ENCODE measurements around the gene SERPINE2. TPM values are rescaled to one million over a fixed set of nuclear protein-coding genes. Genes with fewer than 3 reads are reported as not detected.

The SERPINE2 gene
- total RNA-seq, 1 experiment from 2014 or later: 380 TPM

DNA sequence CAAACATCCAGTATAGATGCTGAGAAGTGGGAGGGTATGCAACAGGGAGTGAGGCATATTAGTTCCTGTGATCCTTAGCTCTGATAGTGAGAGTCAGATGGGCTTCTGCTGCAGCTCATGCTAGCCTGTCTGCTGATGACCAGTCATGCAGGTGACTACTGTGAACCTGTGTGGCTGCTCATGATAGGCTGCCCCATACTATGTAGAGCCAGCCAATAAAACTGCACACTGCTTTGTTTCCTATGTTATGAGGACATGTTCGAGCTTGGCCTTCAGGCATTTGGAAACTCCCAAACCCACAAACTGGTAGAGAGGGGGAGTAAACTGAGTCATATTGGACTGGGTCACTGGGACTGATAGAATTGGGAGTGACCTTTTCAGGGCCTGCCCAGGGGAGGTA is 20.1 kb upstream of the SERPINE2 start:
- TF ChIP-seq, protein P1, sequence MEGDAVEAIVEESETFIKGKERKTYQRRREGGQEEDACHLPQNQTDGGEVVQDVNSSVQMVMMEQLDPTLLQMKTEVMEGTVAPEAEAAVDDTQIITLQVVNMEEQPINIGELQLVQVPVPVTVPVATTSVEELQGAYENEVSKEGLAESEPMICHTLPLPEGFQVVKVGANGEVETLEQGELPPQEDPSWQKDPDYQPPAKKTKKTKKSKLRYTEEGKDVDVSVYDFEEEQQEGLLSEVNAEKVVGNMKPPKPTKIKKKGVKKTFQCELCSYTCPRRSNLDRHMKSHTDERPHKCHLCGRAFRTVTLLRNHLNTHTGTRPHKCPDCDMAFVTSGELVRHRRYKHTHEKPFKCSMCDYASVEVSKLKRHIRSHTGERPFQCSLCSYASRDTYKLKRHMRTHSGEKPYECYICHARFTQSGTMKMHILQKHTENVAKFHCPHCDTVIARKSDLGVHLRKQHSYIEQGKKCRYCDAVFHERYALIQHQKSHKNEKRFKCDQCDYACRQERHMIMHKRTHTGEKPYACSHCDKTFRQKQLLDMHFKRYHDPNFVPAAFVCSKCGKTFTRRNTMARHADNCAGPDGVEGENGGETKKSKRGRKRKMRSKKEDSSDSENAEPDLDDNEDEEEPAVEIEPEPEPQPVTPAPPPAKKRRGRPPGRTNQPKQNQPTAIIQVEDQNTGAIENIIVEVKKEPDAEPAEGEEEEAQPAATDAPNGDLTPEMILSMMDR (conservative IDR thresholded peaks at IDR 0.05; ENCODE audit: low read depth, low read length): no peak
- no peak for TF ChIP-seq EZH2 (IDR thresholded peaks at IDR 0.05; ENCODE audit: borderline replicate concordance, low read depth, low read length, poor library complexity, severe bottlenecking)
- H3K36me3 ChIP-seq (ENCODE audit: insufficient read depth, low read length, poor library complexity, severe bottlenecking): no peaks in the 10 kb centered on the region
- BruUV-seq (replicated peaks): no TSS peak
- intact Hi-C loops (cut with micrococcal nuclease; ENCODE audit: unreplicated experiment): no loop called here
- no peaks in the 10 kb centered on the region for H3K27me3 ChIP-seq (replicated peaks; ENCODE audit: insufficient read depth, low read depth, low read length, poor library complexity)
- no peak overlapping the region for H3K4me3 ChIP-seq (ENCODE audit: low read depth, low read length, poor library complexity, severe bottlenecking)
- ChIA-PET POLR2A (ENCODE audit: low non-redundant PET) (no interaction called here), CTCF (no interaction called here)
- no peaks in the 10 kb centered on the region for H3K9me3 ChIP-seq (ENCODE audit: low read depth, low read length, poor library complexity, severe bottlenecking)
- H3K27ac ChIP-seq (ENCODE audit: low read depth, low read length, poor library complexity, severe bottlenecking): no peak overlapping the region
- DNase-seq (ENCODE audit: low spot score): no peak
- peaks cover 24% of the 10 kb centered on the region for H3K4me1 ChIP-seq (ENCODE audit: insufficient read depth, low read length, poor library complexity, severe bottlenecking)

DNA sequence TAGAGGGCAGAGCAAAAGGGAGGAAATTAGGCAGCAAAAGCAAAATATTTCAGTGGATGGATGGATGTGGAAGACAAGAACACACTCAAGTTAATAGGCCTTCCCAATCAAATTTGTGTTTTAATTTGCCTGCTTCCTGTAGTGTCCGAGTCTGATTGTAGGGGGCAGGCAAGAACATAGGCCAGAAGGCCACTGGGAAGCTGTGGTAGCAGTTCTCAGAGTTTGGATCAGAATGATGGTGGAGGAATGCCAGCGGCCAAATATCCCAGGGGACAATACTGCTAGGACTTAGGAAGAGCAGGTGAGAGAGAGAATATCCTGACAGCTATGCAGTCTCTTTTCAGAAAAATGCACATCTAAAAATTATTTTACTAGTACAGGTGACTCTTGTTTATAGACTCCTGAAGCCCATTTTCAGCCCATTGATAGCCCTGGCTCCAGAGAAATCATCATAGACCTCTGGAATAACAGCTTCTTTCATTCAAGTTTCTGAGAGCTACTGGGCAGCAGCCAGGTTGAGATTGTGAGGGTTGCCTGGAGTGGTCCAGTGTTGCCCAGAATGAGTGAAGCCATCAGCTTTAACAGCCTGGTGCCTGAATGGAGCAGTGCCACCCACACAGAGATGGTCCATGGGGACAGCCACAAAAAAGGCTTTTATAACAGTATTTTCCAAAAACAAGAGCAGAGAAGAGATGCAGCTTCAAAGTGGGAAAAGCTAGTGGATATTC is 19.1 kb upstream of the SERPINE2 start:
- Histone ChIP-seq H3K9me3 (ENCODE audit: low read depth, low read length, poor library complexity, severe bottlenecking) (no peaks in the 10 kb centered on the region), H3K4me3 (ENCODE audit: low read depth, low read length, poor library complexity, severe bottlenecking) (no peak overlapping the region), H3K27ac (ENCODE audit: low read depth, low read length, poor library complexity, severe bottlenecking) (no peak overlapping the region), H3K4me1 (ENCODE audit: insufficient read depth, low read length, poor library complexity, severe bottlenecking) (peaks cover 24% of the 10 kb centered on the region), H3K36me3 (ENCODE audit: insufficient read depth, low read length, poor library complexity, severe bottlenecking) (no peaks in the 10 kb centered on the region), H3K27me3 (replicated peaks; ENCODE audit: insufficient read depth, low read depth, low read length, poor library complexity) (no peaks in the 10 kb centered on the region)
- no peak for TF ChIP-seq EZH2 (IDR thresholded peaks at IDR 0.05; ENCODE audit: borderline replicate concordance, low read depth, low read length, poor library complexity, severe bottlenecking)
- TF ChIP-seq, protein P1 (conservative IDR thresholded peaks at IDR 0.05; ENCODE audit: low read depth, low read length): no peak
- CTCF ChIA-PET: no interaction called here
- POLR2A ChIA-PET (ENCODE audit: low non-redundant PET): no interaction called here
- DNase-seq (ENCODE audit: low spot score): no peak
- BruUV-seq (replicated peaks): no TSS peak
- intact Hi-C loops (cut with micrococcal nuclease; ENCODE audit: unreplicated experiment): no loop called here

DNA sequence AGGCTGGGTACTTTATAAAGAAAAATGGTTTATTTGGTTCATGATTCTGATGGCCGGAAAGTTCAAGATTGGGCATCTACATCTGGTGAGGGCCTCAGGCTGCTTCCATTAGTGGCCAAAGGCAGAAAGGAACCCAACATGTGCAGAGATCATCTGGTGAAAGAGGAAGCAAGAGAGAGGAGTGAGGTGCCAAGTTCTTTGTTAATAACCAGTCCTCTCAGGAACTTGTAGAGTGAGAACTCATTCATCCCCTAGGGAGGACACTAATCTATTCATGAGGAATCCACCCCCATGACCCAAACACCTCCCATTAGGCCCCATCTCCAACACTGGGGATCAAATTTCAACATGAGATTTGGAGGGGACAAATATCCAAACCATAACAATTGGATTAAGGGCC is 17.8 kb upstream of the SERPINE2 start:
- no peaks in the 10 kb centered on the region for H3K27me3 ChIP-seq (replicated peaks; ENCODE audit: insufficient read depth, low read depth, low read length, poor library complexity)
- DNase-seq (ENCODE audit: low spot score): no peak
- CTCF ChIA-PET: interaction anchor here (0.6 kb wide), 1 partner anchor 854 kb away, joined by 3 read pairs; no protein-coding TSS in a partner anchor
- no peak overlapping the region for H3K27ac ChIP-seq (ENCODE audit: low read depth, low read length, poor library complexity, severe bottlenecking)
- intact Hi-C loops (cut with micrococcal nuclease; ENCODE audit: unreplicated experiment): no loop called here
- no peak overlapping the region for H3K4me3 ChIP-seq (ENCODE audit: low read depth, low read length, poor library complexity, severe bottlenecking)
- TF ChIP-seq, protein P1 (conservative IDR thresholded peaks at IDR 0.05; ENCODE audit: low read depth, low read length): no peak
- no peak for TF ChIP-seq EZH2 (IDR thresholded peaks at IDR 0.05; ENCODE audit: borderline replicate concordance, low read depth, low read length, poor library complexity, severe bottlenecking)
- H3K9me3 ChIP-seq (ENCODE audit: low read depth, low read length, poor library complexity, severe bottlenecking): no peaks in the 10 kb centered on the region
- peaks cover 13% of the 10 kb centered on the region for H3K4me1 ChIP-seq (ENCODE audit: insufficient read depth, low read length, poor library complexity, severe bottlenecking)
- no TSS peak for BruUV-seq (replicated peaks)
- no peaks in the 10 kb centered on the region for H3K36me3 ChIP-seq (ENCODE audit: insufficient read depth, low read length, poor library complexity, severe bottlenecking)
- POLR2A ChIA-PET (ENCODE audit: low non-redundant PET): no interaction called here

Data from A673 (cell line).